K562 (cell line): Measurements from ENCODE around the gene SPEG. TPM values are rescaled to one million over a fixed set of nuclear protein-coding genes. Genes with fewer than 3 reads are reported as not detected.

Experiments used
- ATAC-seq: fragments of 200-7000 bp; cut with Tn5 transposase; 3 replicates; pipeline ENCODE4 v1.9.1; 2020; ENCODE audit warnings: moderate library complexity
- BruUV-seq: library from RNA; stranded (reverse); fragments of 400-500 nt; replicated peaks from 2 replicates; lab custom pipeline; 2021; lab: Mats Ljungman, UMichigan
- CTCF ChIA-PET: fragments of 300-600 bp; formaldehyde crosslinking; extraction: SDS; loops from one replicate; lab custom pipeline; 2021; ENCODE audit warnings: low intra/inter-chr PET ratio; lab: Yijun Ruan, JAX
- POLR2A ChIA-PET: fragments of 300-600, 350-650 bp; sonication (Branson Sonifier 250); formaldehyde crosslinking; extraction: SDS; loops from one replicate; lab custom pipeline; 2021; ENCODE audit warnings: antibody characterized with exemption, inconsistent platforms; lab: Yijun Ruan, JAX
- DNase-seq, 4 experiments: peaks; one replicate each; pipeline versions ENCODE4 v3.0.0 to v3.0.0-alpha.2; 2011 to 2018; ENCODE audit warnings: low spot score in 3 of 4, mixed read lengths in 3 of 4; ENCODE audit errors: extremely low read depth in 1 of 4
- FAIRE-seq: peaks from 2 replicates; lab custom pipeline; 2011; peaks lifted over from hg19 to GRCh38; lab: Jason Lieb, UNC
- H2AFZ ChIP-seq: 2 replicates; pipeline ENCODE4 v1.6.0; 2011; ENCODE audit warnings: low read depth, low read length, control low read depth, inconsistent platforms
- H3K27ac ChIP-seq: fragments of 200-600 bp; 3 replicates; pipeline ENCODE4 v1.8.0; 2011; ENCODE audit warnings: low read depth, mild to moderate bottlenecking, control low read depth, inconsistent platforms, low read length, moderate library complexity, mixed read lengths; ENCODE audit errors: extremely low read depth
- H3K27me3 ChIP-seq, 2 experiments: fragments of 300-600 bp in 1 of 2; 2 replicates in 1 of 2; 3 replicates in 1 of 2; pipeline versions ENCODE4 v1.6.0 to v1.8.0; 2011; ENCODE audit warnings: inconsistent platforms in 2 of 2, low read length in 2 of 2, mild to moderate bottlenecking in 1 of 2, mixed read lengths in 1 of 2, moderate library complexity in 1 of 2; ENCODE audit not compliant: control insufficient read depth in 2 of 2, insufficient read depth in 2 of 2
- H3K36me3 ChIP-seq: fragments of 300-600 bp; 3 replicates; pipeline ENCODE4 v1.8.0; 2011; ENCODE audit warnings: mild to moderate bottlenecking, low read length, inconsistent platforms; ENCODE audit not compliant: control insufficient read depth, insufficient read depth
- H3K4me1 ChIP-seq, 2 experiments: fragments of 200-600 bp in 1 of 2; replicated peaks in 1 of 2; 2 replicates in 1 of 2; 3 replicates in 1 of 2; pipeline versions ENCODE4 v1.5.1 to v1.8.0; 2011; ENCODE audit warnings: inconsistent platforms in 2 of 2, low read length in 2 of 2, mild to moderate bottlenecking in 1 of 2, mixed read lengths in 1 of 2, moderate library complexity in 1 of 2; ENCODE audit not compliant: control insufficient read depth in 2 of 2, insufficient read depth in 2 of 2
- H3K4me2 ChIP-seq: 2 replicates; pipeline ENCODE4 v1.6.1; 2011; ENCODE audit warnings: low read length, control low read depth, inconsistent platforms, mixed read lengths; ENCODE audit not compliant: insufficient read depth
- H3K4me3 ChIP-seq: fragments of 200-600 bp; sonication (generic), shearing (Covaris generic); 2 replicates; pipeline ENCODE4 v1.5.1; 2016; ENCODE audit warnings: control low read depth, inconsistent platforms
- H3K79me2 ChIP-seq: fragments of 200-600 bp; 3 replicates; pipeline ENCODE4 v1.8.0; 2011; ENCODE audit warnings: low read length, inconsistent platforms; ENCODE audit not compliant: control insufficient read depth, insufficient read depth
- H3K9ac ChIP-seq, 2 experiments: 2 replicates each; pipeline versions ENCODE4 v1.6.0 to v1.6.1; 2011; ENCODE audit warnings: low read depth in 2 of 2, low read length in 2 of 2, control low read depth in 1 of 2, inconsistent platforms in 1 of 2, mild to moderate bottlenecking in 1 of 2, mixed read lengths in 1 of 2; ENCODE audit not compliant: insufficient read depth in 1 of 2
- H3K9me1 ChIP-seq: one replicate; pipeline ENCODE4 v1.6.0; 2011; ENCODE audit warnings: inconsistent platforms, mild to moderate bottlenecking, low read length, moderate library complexity; ENCODE audit not compliant: control insufficient read depth, insufficient read depth
- H3K9me3 ChIP-seq: replicated peaks from 2 replicates; pipeline ENCODE4 v1.5.1; 2011; ENCODE audit warnings: low read depth, low read length, inconsistent platforms; ENCODE audit not compliant: control insufficient read depth, insufficient read depth
- H4K20me1 ChIP-seq: replicated peaks from 2 replicates; pipeline ENCODE4 v1.6.1; 2011; ENCODE audit warnings: low read length, inconsistent platforms, mixed read lengths; ENCODE audit not compliant: control insufficient read depth, insufficient read depth
- CEBPB ChIP-seq: fragments of 450-650 bp; IDR thresholded peaks from 2 replicates; pipeline ENCODE4 v1.6.1; 2016; ENCODE audit warnings: missing genetic modification characterization, missing compliant biosample characterization
- HNRNPH1 ChIP-seq: fragments of 200-400 bp; formaldehyde crosslinking; optimal IDR thresholded peaks from 2 replicates; pipeline ENCODE3; 2017; ENCODE audit warnings: low read depth, mild to moderate bottlenecking, low read length, moderate library complexity
- NCOA2 ChIP-seq, 2 experiments: fragments of 450-650 bp; IDR thresholded peaks; 2 replicates each; pipeline ENCODE4 v1.6.1; 2018; ENCODE audit warnings: mild to moderate bottlenecking in 2 of 2, moderate library complexity in 1 of 2; ENCODE audit not compliant: partially characterized antibody in 2 of 2
- PPARD ChIP-seq: fragments of 250-450 bp; sonication (Bioruptor Pico); IDR thresholded peaks from 2 replicates; pipeline ENCODE4 v1.8.0; 2022; ENCODE audit warnings: inconsistent platforms, mild to moderate bottlenecking, moderate library complexity
- SIN3B ChIP-seq: fragments of 450-650 bp; IDR thresholded peaks from 2 replicates; pipeline ENCODE4 v1.6.1; 2017; ENCODE audit warnings: low read depth, mild to moderate bottlenecking, moderate library complexity
- ZNF311 ChIP-seq: fragments of 250-450 bp; sonication (Bioruptor Pico); IDR thresholded peaks from 2 replicates; pipeline ENCODE4 v1.4.0; 2020; ENCODE audit warnings: mild to moderate bottlenecking, moderate library complexity
- WGBS: fragments of 100-300 bp; shearing (Covaris generic); methylation state at CpG from one replicate; pipeline ENCODE4 v1.1.6; 2016; ENCODE audit warnings: low coverage, mixed read lengths; ENCODE audit not compliant: insufficient coverage; ENCODE audit errors: missing lambda C conversion rate; 5-methylcytosine and 5-hydroxymethylcytosine counted together
- in situ Hi-C: fragments of 300-500 bp; cut with MboI; formaldehyde crosslinking; loops from 4 replicates; pipeline ENCODE4 v1.15.0; 2018; ENCODE audit warnings: inconsistent platforms, mixed read lengths
- intact Hi-C: fragments of 100-400 bp; cut with micrococcal nuclease; formaldehyde crosslinking; loops from 2 replicates; pipeline ENCODE4 v1.14.2; 2022
- polyA plus RNA-seq, 8 experiments: library from polyadenylated mRNA; depleted of rRNA in 4 of 8; stranded (reverse) in 5 of 8; unstranded in 3 of 8; fragments of >200 nt; fragmentation: Nextera tagmentation in 2 of 8; fragmentation: Illumina TruSeq in 1 of 8; extraction: Ambion mirVana in 2 of 8; extraction: Trizol in 1 of 8; gene quantifications; 2 replicates each; pipeline versions ENCODE4 v1.2.1 to v1.2.3, GENCODE V29; 2011 to 2014; ENCODE audit warnings: inconsistent platforms in 1 of 8, missing spikeins in 1 of 8
- total RNA-seq, 7 experiments: library from RNA; depleted of rRNA in 6 of 7; stranded (reverse); fragments of >200 nt in 6 of 7; fragmentation: Illumina TruSeq in 2 of 7; extraction: Trizol in 2 of 7; gene quantifications; 2 replicates each; pipeline versions ENCODE4 v1.2.1 to v1.2.3, GENCODE V29; 2011 to 2021; ENCODE audit warnings: low replicate concordance in 1 of 7
- TF ChIP-seq, protein P1 (sequence below): sonication (generic); formaldehyde crosslinking; IDR thresholded peaks from 2 replicates; pipeline ENCODE4 v1.8.0; 2022; ENCODE audit warnings: missing genetic modification reagents, mild to moderate bottlenecking, moderate library complexity, borderline replicate concordance
- TF ChIP-seq, protein P2 (sequence below): fragments of 450-650 bp; IDR thresholded peaks from 2 replicates; pipeline ENCODE4 v1.6.1; 2017; ENCODE audit warnings: antibody characterized with exemption, mild to moderate bottlenecking
- TF ChIP-seq, protein P3 (sequence below): fragments of 200-800 bp; sonication (Bioruptor generic); IDR thresholded peaks from 2 replicates; pipeline ENCODE4 v1.6.1; 2017; ENCODE audit warnings: missing genetic modification characterization, missing compliant biosample characterization

SPEG gene
- total and polyA plus RNA-seq, 9 of the 15 experiments (the other 6 are each of a cell fraction or from before 2014, with no cell fraction given) = 0.49 to 8.7 (median 3.0) TPM

DNA sequence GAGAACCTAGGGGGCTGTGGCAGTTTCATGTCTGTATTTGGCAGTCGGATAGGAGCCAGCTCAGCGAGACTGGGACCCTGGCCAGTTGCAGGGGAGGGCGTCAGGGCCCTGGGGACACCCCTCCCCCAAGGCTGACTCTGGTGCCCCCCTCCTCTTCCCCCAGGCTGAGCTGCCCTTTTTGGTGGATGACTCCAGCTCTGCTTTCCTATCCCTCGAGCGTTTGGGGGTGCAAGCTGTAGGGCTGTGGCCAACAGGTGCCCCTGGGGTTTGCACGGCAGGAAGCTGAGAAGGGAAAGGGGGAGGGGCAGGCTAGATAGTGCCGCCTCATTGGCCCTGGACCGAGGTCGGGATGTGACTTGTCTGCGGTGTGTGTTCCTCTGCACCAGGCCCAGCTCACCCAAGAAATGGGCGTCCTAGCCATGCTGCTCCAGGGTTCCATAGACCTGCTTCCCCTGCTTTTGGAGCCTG lies 26.4 kb downstream of the SPEG start:
- H3K9me1 ChIP-seq = no peaks in the 10 kb centered on the region
- peak overlapping the region; percentile 79 for H2AFZ ChIP-seq
- no peaks in the 10 kb centered on the region for H3K79me2 ChIP-seq
- intact Hi-C loops = no loop called here
- ChIA-PET POLR2A (interaction anchor here (0.5 to 0.6 kb wide), 2 partner anchors 52 to 68 kb away, joined by 3 to 4 read pairs; no protein-coding TSS in a partner anchor), CTCF (no interaction called here)
- H3K4me1 ChIP-seq = peaks cover 20 to 43% of the 10 kb centered on the region in 2 experiments
- H3K9ac ChIP-seq = peak overlapping the region; percentile 23 to 88; a peak in 2 of 4 replicates
- no peak overlapping the region; the same call in 1 of the 2 replicates for H3K4me2 ChIP-seq
- H3K36me3 ChIP-seq = no peaks in the 10 kb centered on the region
- BruUV-seq = no TSS peak
- in situ Hi-C loops = no loop called here
- peak overlapping the region; percentile 41; the same call in 2 of the 3 replicates for H3K27ac ChIP-seq
- ATAC-seq (peak; percentile 74), DNase-seq (peak; percentile 61 to 67 (median 65)), FAIRE-seq (no peak)
- H3K9me3 ChIP-seq = no peaks in the 10 kb centered on the region
- WGBS = 20% methylated on average over 1 of the region's 11 CpGs
- no peaks in the 10 kb centered on the region for H3K27me3 ChIP-seq
- H3K4me3 ChIP-seq = no peak overlapping the region
- no peaks in the 10 kb centered on the region for H4K20me1 ChIP-seq
- TF ChIP-seq, protein P1, sequence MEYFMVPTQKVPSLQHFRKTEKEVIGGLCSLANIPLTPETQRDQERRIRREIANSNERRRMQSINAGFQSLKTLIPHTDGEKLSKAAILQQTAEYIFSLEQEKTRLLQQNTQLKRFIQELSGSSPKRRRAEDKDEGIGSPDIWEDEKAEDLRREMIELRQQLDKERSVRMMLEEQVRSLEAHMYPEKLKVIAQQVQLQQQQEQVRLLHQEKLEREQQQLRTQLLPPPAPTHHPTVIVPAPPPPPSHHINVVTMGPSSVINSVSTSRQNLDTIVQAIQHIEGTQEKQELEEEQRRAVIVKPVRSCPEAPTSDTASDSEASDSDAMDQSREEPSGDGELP (CRISPR knock-in tag) = no peak
- TF ChIP-seq SIN3B = no peak
- TF ChIP-seq, protein P2, sequence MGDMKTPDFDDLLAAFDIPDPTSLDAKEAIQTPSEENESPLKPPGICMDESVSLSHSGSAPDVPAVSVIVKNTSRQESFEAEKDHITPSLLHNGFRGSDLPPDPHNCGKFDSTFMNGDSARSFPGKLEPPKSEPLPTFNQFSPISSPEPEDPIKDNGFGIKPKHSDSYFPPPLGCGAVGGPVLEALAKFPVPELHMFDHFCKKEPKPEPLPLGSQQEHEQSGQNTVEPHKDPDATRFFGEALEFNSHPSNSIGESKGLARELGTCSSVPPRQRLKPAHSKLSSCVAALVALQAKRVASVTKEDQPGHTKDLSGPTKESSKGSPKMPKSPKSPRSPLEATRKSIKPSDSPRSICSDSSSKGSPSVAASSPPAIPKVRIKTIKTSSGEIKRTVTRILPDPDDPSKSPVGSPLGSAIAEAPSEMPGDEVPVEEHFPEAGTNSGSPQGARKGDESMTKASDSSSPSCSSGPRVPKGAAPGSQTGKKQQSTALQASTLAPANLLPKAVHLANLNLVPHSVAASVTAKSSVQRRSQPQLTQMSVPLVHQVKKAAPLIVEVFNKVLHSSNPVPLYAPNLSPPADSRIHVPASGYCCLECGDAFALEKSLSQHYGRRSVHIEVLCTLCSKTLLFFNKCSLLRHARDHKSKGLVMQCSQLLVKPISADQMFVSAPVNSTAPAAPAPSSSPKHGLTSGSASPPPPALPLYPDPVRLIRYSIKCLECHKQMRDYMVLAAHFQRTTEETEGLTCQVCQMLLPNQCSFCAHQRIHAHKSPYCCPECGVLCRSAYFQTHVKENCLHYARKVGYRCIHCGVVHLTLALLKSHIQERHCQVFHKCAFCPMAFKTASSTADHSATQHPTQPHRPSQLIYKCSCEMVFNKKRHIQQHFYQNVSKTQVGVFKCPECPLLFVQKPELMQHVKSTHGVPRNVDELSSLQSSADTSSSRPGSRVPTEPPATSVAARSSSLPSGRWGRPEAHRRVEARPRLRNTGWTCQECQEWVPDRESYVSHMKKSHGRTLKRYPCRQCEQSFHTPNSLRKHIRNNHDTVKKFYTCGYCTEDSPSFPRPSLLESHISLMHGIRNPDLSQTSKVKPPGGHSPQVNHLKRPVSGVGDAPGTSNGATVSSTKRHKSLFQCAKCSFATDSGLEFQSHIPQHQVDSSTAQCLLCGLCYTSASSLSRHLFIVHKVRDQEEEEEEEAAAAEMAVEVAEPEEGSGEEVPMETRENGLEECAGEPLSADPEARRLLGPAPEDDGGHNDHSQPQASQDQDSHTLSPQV = 0 out of 2 replicates have a peak, but pooled peaks have one; percentile 25
- TF ChIP-seq PPARD (CRISPR knock-in tag) = no peak
- TF ChIP-seq ZNF311 (CRISPR knock-in tag) = no peak
- TF ChIP-seq HNRNPH1 = no peak
- TF ChIP-seq CEBPB = no peak
- TF ChIP-seq NCOA2 (IDR thresholded peaks at IDR 0.05; ENCODE audit: partially characterized antibody in 2 of 2) = no peak
- TF ChIP-seq, protein P3, sequence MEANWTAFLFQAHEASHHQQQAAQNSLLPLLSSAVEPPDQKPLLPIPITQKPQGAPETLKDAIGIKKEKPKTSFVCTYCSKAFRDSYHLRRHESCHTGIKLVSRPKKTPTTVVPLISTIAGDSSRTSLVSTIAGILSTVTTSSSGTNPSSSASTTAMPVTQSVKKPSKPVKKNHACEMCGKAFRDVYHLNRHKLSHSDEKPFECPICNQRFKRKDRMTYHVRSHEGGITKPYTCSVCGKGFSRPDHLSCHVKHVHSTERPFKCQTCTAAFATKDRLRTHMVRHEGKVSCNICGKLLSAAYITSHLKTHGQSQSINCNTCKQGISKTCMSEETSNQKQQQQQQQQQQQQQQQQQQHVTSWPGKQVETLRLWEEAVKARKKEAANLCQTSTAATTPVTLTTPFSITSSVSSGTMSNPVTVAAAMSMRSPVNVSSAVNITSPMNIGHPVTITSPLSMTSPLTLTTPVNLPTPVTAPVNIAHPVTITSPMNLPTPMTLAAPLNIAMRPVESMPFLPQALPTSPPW (CRISPR knock-in tag) = peak; percentile 37; the same call in 1 of the 2 replicates
